Thyroid gland (tissue), 4 donors: ENCODE data around the gene TCF7L1. TPM values are rescaled to one million over a fixed set of nuclear protein-coding genes. Genes with fewer than 3 reads are reported as not detected.

Experiments used
- DNase-seq, 2 donors: peaks; one replicate each; pipeline ENCODE4 v3.0.0-alpha.2; 2019
- H3K27ac ChIP-seq, 3 donors: fragments of 200-600 bp; sonication (generic); 1 replicate in 2 of 3; 2 replicates in 1 of 3; pipeline ENCODE4 v1.5.1; 2016 to 2019; ENCODE audit warnings: mild to moderate bottlenecking in 1 of 3, moderate library complexity in 1 of 3
- H3K27me3 ChIP-seq: fragments of 200-600 bp; sonication (generic); one replicate; pipeline ENCODE4 v1.5.1; 2019
- H3K36me3 ChIP-seq, 2 donors: fragments of 200-600 bp; sonication (generic); one replicate each; pipeline ENCODE4 v1.5.1; 2016 to 2019
- H3K4me1 ChIP-seq, 2 donors: fragments of 200-600 bp; sonication (generic); one replicate each; pipeline ENCODE4 v1.5.1; 2017 to 2019
- H3K4me3 ChIP-seq, 3 donors: fragments of 200-600 bp; sonication (generic); replicated peaks in 1 of 3; 1 replicate in 2 of 3; 2 replicates in 1 of 3; pipeline ENCODE4 v1.5.1; 2016; ENCODE audit warnings: mild to moderate bottlenecking in 1 of 3
- H3K9me3 ChIP-seq: fragments of 200-600 bp; sonication (generic); one replicate; pipeline ENCODE4 v1.5.1; 2017
- CTCF ChIP-seq, 6 experiments: fragments of 200-600 bp in 3 of 6; fragments of 450-650 bp in 3 of 6; sonication (generic) in 3 of 6; IDR thresholded peaks; one replicate each; pipeline ENCODE4 v1.5.1; 2016 to 2019; ENCODE audit warnings: antibody characterized with exemption in 6 of 6, mild to moderate bottlenecking in 2 of 6, inconsistent platforms in 1 of 6, moderate library complexity in 1 of 6
- POLR2A ChIP-seq, 2 donors: fragments of 450-650 bp; IDR thresholded peaks; one replicate each; pipeline ENCODE4 v1.6.1; 2017; ENCODE audit warnings: antibody characterized with exemption in 2 of 2, mild to moderate bottlenecking in 2 of 2, moderate library complexity in 1 of 2
- WGBS, 2 donors: methylation state at CpG; one replicate each; pipeline ENCODE4 v1.1.5; 2017; 5-methylcytosine and 5-hydroxymethylcytosine counted together
- intact Hi-C: fragments of 100-400 bp; cut with DNase I; formaldehyde crosslinking; loops from one replicate; pipeline ENCODE4 v1.15.1; 2023
- total RNA-seq, 4 donors: library from RNA; depleted of rRNA; stranded (reverse); fragments of >200 nt; gene quantifications; one replicate each; pipeline ENCODE4 v1.2.3, GENCODE V29; 2016

The TCF7L1 gene
- total RNA-seq, 4 donors from 2014 or later: 3.1 to 12.1 (median 8.7) TPM

GRCh38 chr2:85221067-85221691, 88.0 kb downstream of the TCF7L1 start:
- intact Hi-C loops: no loop called here
- no peak for DNase-seq
- H3K36me3 ChIP-seq: no peaks in the 10 kb centered on the region
- peaks cover 2 to 16% of the 10 kb centered on the region in 2 donors for H3K4me1 ChIP-seq
- no peak overlapping the region for H3K27ac ChIP-seq
- no peak for TF ChIP-seq POLR2A (IDR thresholded peaks at IDR 0.05)
- TF ChIP-seq CTCF (IDR thresholded peaks at IDR 0.05): no peak
- no peaks in the 10 kb centered on the region for H3K27me3 ChIP-seq
- H3K4me3 ChIP-seq: no peak overlapping the region
- no peaks in the 10 kb centered on the region for H3K9me3 ChIP-seq
- 84 to 89% methylated on average over 8 of the region's 8 CpGs for WGBS, 2 donors

GRCh38 chr2:85222792-85223191, 89.6 kb downstream of the TCF7L1 start:
- WGBS, 2 donors: 35 to 43% methylated on average over 3 of the region's 3 CpGs
- intact Hi-C loops: no loop called here
- H3K27ac ChIP-seq: no peak overlapping the region
- H3K9me3 ChIP-seq: no peaks in the 10 kb centered on the region
- TF ChIP-seq CTCF (IDR thresholded peaks at IDR 0.05) (no peak), POLR2A (IDR thresholded peaks at IDR 0.05) (no peak)
- H3K4me3 ChIP-seq: no peak overlapping the region
- DNase-seq: no peak
- peaks cover 0 to 7% of the 10 kb centered on the region in 2 donors for H3K4me1 ChIP-seq
- no peaks in the 10 kb centered on the region for H3K36me3 ChIP-seq
- H3K27me3 ChIP-seq: no peaks in the 10 kb centered on the region

- Histone ChIP-seq H3K27me3 (no peaks in the 10 kb centered on the region), H3K27ac (no peak overlapping the region), H3K4me1 (peaks cover 11 to 24% of the 10 kb centered on the region in 2 donors), H3K9me3 (no peaks in the 10 kb centered on the region), H3K36me3 (no peaks in the 10 kb centered on the region), H3K4me3 (no peak overlapping the region)
- no peak for DNase-seq
- TF ChIP-seq CTCF (IDR thresholded peaks at IDR 0.05) (no peak), POLR2A (IDR thresholded peaks at IDR 0.05) (no peak)
- WGBS, 2 donors: 91 to 92% methylated on average over 8 of the region's 8 CpGs
- intact Hi-C loops: no loop called here
Observed at GRCh38 chr2:85226783-85227182, 93.6 kb downstream of the TCF7L1 start.

- WGBS, 2 donors: 72 to 83% methylated on average over 9 to 10 of the region's 10 CpGs
- no peak for DNase-seq
- Histone ChIP-seq H3K9me3 (no peaks in the 10 kb centered on the region), H3K36me3 (no peaks in the 10 kb centered on the region), H3K27ac (peak overlapping the region in 1 of 3 donors; percentile 78), H3K4me3 (no peak overlapping the region), H3K27me3 (no peaks in the 10 kb centered on the region), H3K4me1 (peaks cover 47 to 59% of the 10 kb centered on the region in 2 donors)
- intact Hi-C loops: no loop called here
- no peak for TF ChIP-seq CTCF (IDR thresholded peaks at IDR 0.05)
- no peak for TF ChIP-seq POLR2A (IDR thresholded peaks at IDR 0.05)
Observed at GRCh38 chr2:85230679-85231467, 97.7 kb downstream of the TCF7L1 start.

GRCh38 chr2:85231468-85231805, 98.2 kb downstream of the TCF7L1 start:
- no peaks in the 10 kb centered on the region for H3K27me3 ChIP-seq
- H3K4me3 ChIP-seq: no peak overlapping the region
- intact Hi-C loops: no loop called here
- H3K27ac ChIP-seq: peak overlapping the region in 2 of 3 donors; percentile 76 to 78
- H3K36me3 ChIP-seq: no peaks in the 10 kb centered on the region
- DNase-seq: no peak
- H3K4me1 ChIP-seq: peaks cover 52 to 65% of the 10 kb centered on the region in 2 donors
- no peak for TF ChIP-seq CTCF (IDR thresholded peaks at IDR 0.05)
- TF ChIP-seq POLR2A (IDR thresholded peaks at IDR 0.05): no peak
- H3K9me3 ChIP-seq: no peaks in the 10 kb centered on the region
- 81 to 82% methylated on average over 6 of the region's 6 CpGs for WGBS, 2 donors
